ENCODE measurements around the gene FAM25C.
"Not testable (repeated sequence)": the region's sequence is repeated elsewhere in the genome, so short reads cannot be mapped to it uniquely, and the experiment has no call there.

FAM25C gene

GRCh38 chr10:47971598-47971997, 28.0 kb downstream of the FAM25C start:
- DNase-seq, H3K4me1 Mint-ChIP-seq, H3K36me3 Mint-ChIP-seq, CTCF ChIA-PET, H3K27ac Mint-ChIP-seq, H3K9me3 Mint-ChIP-seq, H3K4me3 Mint-ChIP-seq, H3K27me3 Mint-ChIP-seq: not testable (repeated sequence)

GRCh38 chr10:47970047-47970446, 29.5 kb downstream of the FAM25C start:
- H3K36me3 Mint-ChIP-seq, DNase-seq: not testable (repeated sequence)

GRCh38 chr10:47968988-47969387, 30.6 kb downstream of the FAM25C start:
- H3K36me3 Mint-ChIP-seq, H3K27ac Mint-ChIP-seq, H3K4me1 Mint-ChIP-seq, CTCF ChIA-PET, H3K27me3 Mint-ChIP-seq, H3K9me3 Mint-ChIP-seq, DNase-seq, H3K4me3 Mint-ChIP-seq: not testable (repeated sequence)

More at GRCh38 chr10:47970047-47970446, 29.5 kb downstream of the FAM25C start:
- H3K4me3 Mint-ChIP-seq, H3K27ac Mint-ChIP-seq, CTCF ChIA-PET, H3K4me1 Mint-ChIP-seq, H3K27me3 Mint-ChIP-seq, H3K9me3 Mint-ChIP-seq: not testable (repeated sequence)

GRCh38 chr10:47964280-47965063, 35.1 kb downstream of the FAM25C start:
- DNase-seq, H3K4me3 Mint-ChIP-seq, H3K4me1 Mint-ChIP-seq, H3K9me3 Mint-ChIP-seq, CTCF ChIA-PET, H3K27me3 Mint-ChIP-seq, H3K27ac Mint-ChIP-seq, H3K36me3 Mint-ChIP-seq: not testable (repeated sequence)

GRCh38 chr10:47962785-47963184, 36.8 kb downstream of the FAM25C start:
- H3K36me3 Mint-ChIP-seq, H3K4me1 Mint-ChIP-seq, DNase-seq, H3K27ac Mint-ChIP-seq, H3K4me3 Mint-ChIP-seq, CTCF ChIA-PET, H3K9me3 Mint-ChIP-seq, H3K27me3 Mint-ChIP-seq: not testable (repeated sequence)

- H3K27me3 Mint-ChIP-seq, H3K27ac Mint-ChIP-seq, H3K9me3 Mint-ChIP-seq, H3K4me1 Mint-ChIP-seq, H3K36me3 Mint-ChIP-seq, DNase-seq, CTCF ChIA-PET, H3K4me3 Mint-ChIP-seq: not testable (repeated sequence)
Observed at GRCh38 chr10:47960699-47961098, 38.9 kb downstream of the FAM25C start.

- H3K36me3 Mint-ChIP-seq, H3K27me3 Mint-ChIP-seq, H3K27ac Mint-ChIP-seq, H3K4me3 Mint-ChIP-seq, CTCF ChIA-PET, H3K4me1 Mint-ChIP-seq, H3K9me3 Mint-ChIP-seq, DNase-seq: not testable (repeated sequence)
Observed at GRCh38 chr10:47959677-47960076, 39.9 kb downstream of the FAM25C start.

GRCh38 chr10:47957158-47957557, 42.4 kb downstream of the FAM25C start:
- H3K36me3 Mint-ChIP-seq, CTCF ChIA-PET, H3K9me3 Mint-ChIP-seq, H3K27ac Mint-ChIP-seq, H3K4me3 Mint-ChIP-seq, H3K4me1 Mint-ChIP-seq, DNase-seq, H3K27me3 Mint-ChIP-seq: not testable (repeated sequence)

- H3K27ac Mint-ChIP-seq, H3K36me3 Mint-ChIP-seq, H3K27me3 Mint-ChIP-seq, H3K9me3 Mint-ChIP-seq, CTCF ChIA-PET, H3K4me1 Mint-ChIP-seq, DNase-seq, H3K4me3 Mint-ChIP-seq: not testable (repeated sequence)
Observed at GRCh38 chr10:47947424-47947823, 52.2 kb downstream of the FAM25C start.

Data from activated naive CD4-positive, alpha-beta T cell treated with anti-CD3 and anti-CD28 coated beads, Interleukin-2, amount 10 ng/mL, durations not matched to agents 7 days and 5 days (primary cell).